ENCODE data around the gene ZBTB43.
"Not testable (repeated sequence)": the region's sequence is repeated elsewhere in the genome, so short reads cannot be mapped to it uniquely, and the experiment has no call there.

The ZBTB43 gene

DNA sequence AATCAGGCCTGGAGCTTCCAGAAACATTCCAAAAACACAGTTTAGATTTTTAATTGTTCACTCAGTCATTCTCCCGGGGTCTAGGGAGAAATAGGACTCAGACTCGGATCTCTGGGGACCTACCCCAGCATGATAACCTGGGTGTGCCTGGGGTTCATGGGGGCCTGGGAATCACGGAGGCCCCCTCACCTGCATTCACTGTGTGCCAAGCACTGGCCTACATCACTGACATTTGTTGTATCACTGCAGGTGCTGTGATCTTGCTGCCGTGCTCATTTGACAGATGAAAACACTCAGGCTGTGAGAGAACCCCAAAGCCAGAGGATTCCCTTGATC, 22.8 kb upstream of the ZBTB43 start:
- Histone ChIP-seq H4K20me1 (ENCODE audit: low read depth, low read length) (no peaks in the 10 kb centered on the region), H3K27ac (ENCODE audit: low read depth, low read length) (no peak overlapping the region), H2AFZ (ENCODE audit: low read depth, low read length, severe bottlenecking) (no peak overlapping the region), H3F3A (ENCODE audit: insufficient read depth) (no peaks in the 10 kb centered on the region), H3K9me3 (ENCODE audit: insufficient read depth, low read length) (no peaks in the 10 kb centered on the region), H3K4me2 (ENCODE audit: low read depth, low read length, poor library complexity, severe bottlenecking) (no peak overlapping the region), H3K36me3 (ENCODE audit: low read length) (no peaks in the 10 kb centered on the region), H3K9me2 (replicated peaks; ENCODE audit: insufficient read depth, low read length) (no peaks in the 10 kb centered on the region), H3K9ac (ENCODE audit: low read length) (no peak overlapping the region), H3K4me3 (ENCODE audit: insufficient read depth, low read length, poor library complexity, severe bottlenecking) (no peak overlapping the region), H3K79me2 (ENCODE audit: insufficient read depth, low read length) (no peaks in the 10 kb centered on the region), H3K27me3 (ENCODE audit: low read length) (no peaks in the 10 kb centered on the region)
- no peak for TF ChIP-seq EZH2phosphoT487 (conservative IDR thresholded peaks at IDR 0.05; ENCODE audit: low read length)
- TF ChIP-seq, protein P1, sequence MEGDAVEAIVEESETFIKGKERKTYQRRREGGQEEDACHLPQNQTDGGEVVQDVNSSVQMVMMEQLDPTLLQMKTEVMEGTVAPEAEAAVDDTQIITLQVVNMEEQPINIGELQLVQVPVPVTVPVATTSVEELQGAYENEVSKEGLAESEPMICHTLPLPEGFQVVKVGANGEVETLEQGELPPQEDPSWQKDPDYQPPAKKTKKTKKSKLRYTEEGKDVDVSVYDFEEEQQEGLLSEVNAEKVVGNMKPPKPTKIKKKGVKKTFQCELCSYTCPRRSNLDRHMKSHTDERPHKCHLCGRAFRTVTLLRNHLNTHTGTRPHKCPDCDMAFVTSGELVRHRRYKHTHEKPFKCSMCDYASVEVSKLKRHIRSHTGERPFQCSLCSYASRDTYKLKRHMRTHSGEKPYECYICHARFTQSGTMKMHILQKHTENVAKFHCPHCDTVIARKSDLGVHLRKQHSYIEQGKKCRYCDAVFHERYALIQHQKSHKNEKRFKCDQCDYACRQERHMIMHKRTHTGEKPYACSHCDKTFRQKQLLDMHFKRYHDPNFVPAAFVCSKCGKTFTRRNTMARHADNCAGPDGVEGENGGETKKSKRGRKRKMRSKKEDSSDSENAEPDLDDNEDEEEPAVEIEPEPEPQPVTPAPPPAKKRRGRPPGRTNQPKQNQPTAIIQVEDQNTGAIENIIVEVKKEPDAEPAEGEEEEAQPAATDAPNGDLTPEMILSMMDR (IDR thresholded peaks at IDR 0.05; ENCODE audit: insufficient read depth, low read length, poor library complexity, severe bottlenecking): no peak

DNA sequence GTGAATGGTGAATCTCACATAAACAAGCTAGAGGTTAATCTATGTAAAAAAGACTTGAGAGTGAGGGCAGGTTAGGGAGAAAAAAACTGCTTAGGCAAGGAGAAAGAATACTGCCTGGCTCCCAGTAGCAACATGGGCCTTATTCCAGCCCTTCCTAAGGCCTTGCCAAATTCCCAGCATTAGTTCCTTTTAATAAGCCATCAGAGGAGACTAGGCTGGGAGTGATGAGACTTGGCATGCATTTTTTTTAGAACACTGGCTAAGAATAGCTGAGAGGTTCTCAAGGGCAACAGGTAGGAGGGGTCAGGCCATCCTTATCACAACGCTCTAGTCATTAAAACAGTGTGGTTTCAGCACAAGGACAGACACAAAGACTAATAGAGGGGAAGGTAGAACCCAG, 20.9 kb upstream of the ZBTB43 start:
- Histone ChIP-seq H3K9me2 (replicated peaks; ENCODE audit: insufficient read depth, low read length) (no peaks in the 10 kb centered on the region), H3K4me2 (ENCODE audit: low read depth, low read length, poor library complexity, severe bottlenecking) (no peak overlapping the region), H4K20me1 (ENCODE audit: low read depth, low read length) (no peaks in the 10 kb centered on the region), H2AFZ (ENCODE audit: low read depth, low read length, severe bottlenecking) (no peak overlapping the region), H3K27ac (ENCODE audit: low read depth, low read length) (no peak overlapping the region), H3K9ac (ENCODE audit: low read length) (no peak overlapping the region), H3F3A (ENCODE audit: insufficient read depth) (no peaks in the 10 kb centered on the region), H3K9me3 (ENCODE audit: insufficient read depth, low read length) (no peaks in the 10 kb centered on the region), H3K4me3 (ENCODE audit: insufficient read depth, low read length, poor library complexity, severe bottlenecking) (no peak overlapping the region), H3K36me3 (ENCODE audit: low read length) (no peaks in the 10 kb centered on the region), H3K27me3 (ENCODE audit: low read length) (no peaks in the 10 kb centered on the region), H3K79me2 (ENCODE audit: insufficient read depth, low read length) (no peaks in the 10 kb centered on the region)
- TF ChIP-seq, protein P1 (IDR thresholded peaks at IDR 0.05; ENCODE audit: insufficient read depth, low read length, poor library complexity, severe bottlenecking): no peak
- no peak for TF ChIP-seq EZH2phosphoT487 (conservative IDR thresholded peaks at IDR 0.05; ENCODE audit: low read length)

DNA sequence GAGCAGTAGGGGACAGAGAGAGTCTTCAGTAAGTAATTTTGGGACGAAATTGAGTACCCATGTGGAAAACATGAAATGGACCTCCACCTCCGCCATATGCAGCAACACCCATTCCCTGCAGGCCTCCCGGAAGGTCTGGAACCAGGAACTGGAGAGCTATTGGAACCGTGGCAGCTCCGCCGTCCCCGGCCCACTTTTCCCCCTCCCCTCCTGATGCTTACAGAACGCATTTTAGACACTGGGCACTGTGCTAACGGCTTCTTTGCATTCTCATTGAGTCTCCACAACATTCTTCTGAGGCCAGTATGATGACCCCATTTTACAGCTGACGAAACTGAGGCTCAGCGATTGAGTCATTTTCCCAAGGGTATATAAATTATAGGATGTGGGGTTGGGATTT, 20.4 kb upstream of the ZBTB43 start:
- Histone ChIP-seq H3K36me3 (ENCODE audit: low read length) (no peaks in the 10 kb centered on the region), H3K4me2 (ENCODE audit: low read depth, low read length, poor library complexity, severe bottlenecking) (no peak overlapping the region), H3K9me2 (replicated peaks; ENCODE audit: insufficient read depth, low read length) (no peaks in the 10 kb centered on the region), H3K4me3 (ENCODE audit: insufficient read depth, low read length, poor library complexity, severe bottlenecking) (no peak overlapping the region), H2AFZ (ENCODE audit: low read depth, low read length, severe bottlenecking) (no peak overlapping the region), H3F3A (ENCODE audit: insufficient read depth) (no peaks in the 10 kb centered on the region), H3K27ac (ENCODE audit: low read depth, low read length) (no peak overlapping the region), H3K9ac (ENCODE audit: low read length) (no peak overlapping the region), H3K9me3 (ENCODE audit: insufficient read depth, low read length) (no peaks in the 10 kb centered on the region), H3K27me3 (ENCODE audit: low read length) (no peaks in the 10 kb centered on the region), H4K20me1 (ENCODE audit: low read depth, low read length) (no peaks in the 10 kb centered on the region), H3K79me2 (ENCODE audit: insufficient read depth, low read length) (no peaks in the 10 kb centered on the region)
- TF ChIP-seq, protein P1 (IDR thresholded peaks at IDR 0.05; ENCODE audit: insufficient read depth, low read length, poor library complexity, severe bottlenecking): no peak
- no peak for TF ChIP-seq EZH2phosphoT487 (conservative IDR thresholded peaks at IDR 0.05; ENCODE audit: low read length)

DNA sequence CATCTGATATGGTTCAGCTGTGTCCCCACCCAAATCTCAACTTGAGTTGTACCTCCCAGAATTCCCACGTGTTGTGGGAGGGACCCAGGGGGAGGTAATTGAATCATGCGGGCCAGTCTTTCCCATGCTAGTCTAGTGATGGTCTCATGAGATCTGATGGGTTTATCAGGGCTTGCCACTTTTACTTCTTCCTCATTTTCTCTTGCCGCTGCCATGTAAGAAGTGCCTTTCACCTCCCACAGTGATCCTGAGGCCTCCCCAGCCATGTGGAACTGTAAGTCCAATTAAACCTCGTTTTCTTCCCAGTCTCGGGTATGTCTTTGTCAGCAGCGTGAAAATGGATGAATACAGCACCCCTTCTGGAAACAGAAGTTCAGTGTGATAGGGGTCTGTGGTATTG, 20.0 kb upstream of the ZBTB43 start:
- H3K9ac ChIP-seq (ENCODE audit: low read length); H2AFZ ChIP-seq (ENCODE audit: low read depth, low read length, severe bottlenecking); H3K27me3 ChIP-seq (ENCODE audit: low read length); H3K36me3 ChIP-seq (ENCODE audit: low read length); H3F3A ChIP-seq (ENCODE audit: insufficient read depth); H3K9me3 ChIP-seq (ENCODE audit: insufficient read depth, low read length); H3K4me3 ChIP-seq (ENCODE audit: insufficient read depth, low read length, poor library complexity, severe bottlenecking); H3K79me2 ChIP-seq (ENCODE audit: insufficient read depth, low read length); H3K4me2 ChIP-seq (ENCODE audit: low read depth, low read length, poor library complexity, severe bottlenecking); H3K9me2 ChIP-seq (replicated peaks; ENCODE audit: insufficient read depth, low read length); H4K20me1 ChIP-seq (ENCODE audit: low read depth, low read length); H3K27ac ChIP-seq (ENCODE audit: low read depth, low read length): not testable (repeated sequence)
